Epithelial cell of esophagus (primary cell): Measurements from ENCODE around the gene EHMT1.

Experiments used
- DNase-seq: peaks from one replicate; pipeline ENCODE4 v3.0.0; 2010; ENCODE audit warnings: low read depth
- H3K4me3 ChIP-seq: 2 replicates; pipeline ENCODE4 v1.5.1; 2011; ENCODE audit warnings: mild to moderate bottlenecking, low read length, control low read depth
- CTCF ChIP-seq: IDR thresholded peaks from 2 replicates; pipeline ENCODE4 v1.5.1; 2011; ENCODE audit warnings: low read depth, mild to moderate bottlenecking, low read length, control low read depth, inconsistent platforms; ENCODE audit not compliant: insufficient read depth; ENCODE audit errors: missing control alignments

EHMT1 gene

GRCh38 chr9:137688725-137689124 is 69.9 kb downstream of the EHMT1 start:
- no peak overlapping the region for H3K4me3 ChIP-seq

GRCh38 chr9:137689745-137690529 is 71.1 kb downstream of the EHMT1 start:
- TF ChIP-seq CTCF: no peak
- no peak for DNase-seq
- no peak overlapping the region for H3K4me3 ChIP-seq

More at GRCh38 chr9:137688725-137689124, 69.9 kb downstream of the EHMT1 start:
- TF ChIP-seq CTCF: no peak
- no peak for DNase-seq

- no peak overlapping the region for H3K4me3 ChIP-seq
- TF ChIP-seq CTCF: no peak
- no peak for DNase-seq
Observed at GRCh38 chr9:137690930-137691645, 72.3 kb downstream of the EHMT1 start.

- DNase-seq: no peak
- H3K4me3 ChIP-seq: no peak overlapping the region
- TF ChIP-seq CTCF: no peak
Observed at GRCh38 chr9:137691646-137692351, 73.0 kb downstream of the EHMT1 start.

- no peak overlapping the region for H3K4me3 ChIP-seq
- DNase-seq: no peak
- TF ChIP-seq CTCF: no peak
Observed at GRCh38 chr9:137694236-137694959, 75.6 kb downstream of the EHMT1 start.
